ENCODE measurements around the gene MR1.

Gene MR1

GRCh38 chr1:181033799-181034451 is at the start of gene MR1:
MR1 (plus strand) TSS chr1:181033983; CDS start chr1:181034008, 25 bp downstream.
- DNase-seq (ENCODE audit: low spot score), result no peak

GRCh38 chr1:180988253-180988752 is 45.5 kb upstream of the MR1 start:
- DNase-seq (ENCODE audit: low spot score), result no peak

GRCh38 chr1:180994262-180994661 is 39.5 kb upstream of the MR1 start:
- no peak for DNase-seq (ENCODE audit: low spot score)

GRCh38 chr1:180997843-180998504 is 35.8 kb upstream of the MR1 start:
- DNase-seq (ENCODE audit: low spot score), result no peak

GRCh38 chr1:181001091-181001780 is 32.5 kb upstream of the MR1 start:
- DNase-seq (ENCODE audit: low spot score), result no peak

GRCh38 chr1:181002582-181003172 is 31.1 kb upstream of the MR1 start:
- no peak for DNase-seq (ENCODE audit: low spot score)

- DNase-seq (ENCODE audit: low spot score), result no peak
Measured at GRCh38 chr1:181010789-181011188, 23.0 kb upstream of the MR1 start.

- no peak for DNase-seq (ENCODE audit: low spot score)
Measured at GRCh38 chr1:181011301-181012202, 22.2 kb upstream of the MR1 start.

- no peak for DNase-seq (ENCODE audit: low spot score)
Measured at GRCh38 chr1:181012203-181012745, 21.5 kb upstream of the MR1 start.

- DNase-seq (ENCODE audit: low spot score), result no peak
Measured at GRCh38 chr1:181013144-181013543, 20.6 kb upstream of the MR1 start.

GRCh38 chr1:181014477-181015250 is 19.1 kb upstream of the MR1 start:
- DNase-seq (ENCODE audit: low spot score), result no peak

GRCh38 chr1:181015251-181015615 is 18.6 kb upstream of the MR1 start:
- DNase-seq (ENCODE audit: low spot score), result no peak

GRCh38 chr1:181016563-181016962 is 17.2 kb upstream of the MR1 start:
- DNase-seq (ENCODE audit: low spot score), result no peak

- DNase-seq (ENCODE audit: low spot score), result no peak
Measured at GRCh38 chr1:181018901-181019681, 14.7 kb upstream of the MR1 start.

- no peak for DNase-seq (ENCODE audit: low spot score)
Measured at GRCh38 chr1:181021159-181021558, 12.6 kb upstream of the MR1 start.

- DNase-seq (ENCODE audit: low spot score), result peak; percentile 77
Measured at GRCh38 chr1:181021811-181022434, 11.9 kb upstream of the MR1 start.

GRCh38 chr1:181023265-181024057 is 10.3 kb upstream of the MR1 start:
- no peak for DNase-seq (ENCODE audit: low spot score)

GRCh38 chr1:181028196-181028595 is 5.6 kb upstream of the MR1 start:
- no peak for DNase-seq (ENCODE audit: low spot score)

Measured in left forelimb (tissue), 1 donor.